ENCODE data around the gene LRRC71.

GRCh38 chr1:156923670-156924477 is 3.4 kb downstream of the LRRC71 start:
- TF ChIP-seq CTCF (IDR thresholded peaks at IDR 0.05) (no peak), POLR2A (IDR thresholded peaks at IDR 0.05) (no peak)
